Endothelial cell (in vitro differentiated cells): ENCODE measurements around the gene USF3. TPM values are rescaled to one million over a fixed set of nuclear protein-coding genes. Genes with fewer than 3 reads are reported as not detected.

Experiments
- DNase-seq: peaks from one replicate; pipeline ENCODE4 v3.0.0; 2021; ENCODE audit warnings: low spot score
- H3K27ac Mint-ChIP-seq: one replicate; pipeline ENCODE4 v1.8.0; 2021; ENCODE audit warnings: mixed read lengths, inconsistent platforms; ENCODE audit not compliant: unreplicated experiment
- H3K27me3 Mint-ChIP-seq: one replicate; pipeline ENCODE4 v1.8.0; 2021; ENCODE audit warnings: mild to moderate bottlenecking, moderate library complexity, mixed read lengths, inconsistent platforms; ENCODE audit not compliant: unreplicated experiment
- H3K36me3 Mint-ChIP-seq: one replicate; pipeline ENCODE4 v1.8.0; 2021; ENCODE audit warnings: mild to moderate bottlenecking, low read depth, mixed read lengths, inconsistent platforms; ENCODE audit not compliant: unreplicated experiment
- H3K4me1 Mint-ChIP-seq: one replicate; pipeline ENCODE4 v1.8.0; 2021; ENCODE audit warnings: mild to moderate bottlenecking, mixed read lengths, inconsistent platforms; ENCODE audit not compliant: unreplicated experiment
- H3K4me3 Mint-ChIP-seq: one replicate; pipeline ENCODE4 v1.8.0; 2021; ENCODE audit warnings: mild to moderate bottlenecking, mixed read lengths, inconsistent platforms; ENCODE audit not compliant: unreplicated experiment
- H3K9me3 Mint-ChIP-seq: one replicate; pipeline ENCODE4 v1.8.0; 2021; ENCODE audit warnings: mixed read lengths, inconsistent platforms; ENCODE audit not compliant: unreplicated experiment
- total RNA-seq: library from RNA; stranded (reverse); fragmentation: NEBNext Ultra II Directional; extraction: Animal tissue kit (Norgen Biotek cat#: 25700); gene quantifications from one replicate; pipeline ENCODE4 v1.2.1, GENCODE V29; 2021; ENCODE audit not compliant: unreplicated experiment
- TF ChIP-seq, protein P1 (sequence below): fragments of 200-600 bp; sonication (generic); IDR thresholded peaks from one replicate; pipeline ENCODE4 v1.5.0; 2021; ENCODE audit warnings: antibody characterized with exemption; ENCODE audit not compliant: unreplicated experiment

USF3 gene
- total RNA-seq, 1 donor from 2014 or later = 15.4 TPM

DNA sequence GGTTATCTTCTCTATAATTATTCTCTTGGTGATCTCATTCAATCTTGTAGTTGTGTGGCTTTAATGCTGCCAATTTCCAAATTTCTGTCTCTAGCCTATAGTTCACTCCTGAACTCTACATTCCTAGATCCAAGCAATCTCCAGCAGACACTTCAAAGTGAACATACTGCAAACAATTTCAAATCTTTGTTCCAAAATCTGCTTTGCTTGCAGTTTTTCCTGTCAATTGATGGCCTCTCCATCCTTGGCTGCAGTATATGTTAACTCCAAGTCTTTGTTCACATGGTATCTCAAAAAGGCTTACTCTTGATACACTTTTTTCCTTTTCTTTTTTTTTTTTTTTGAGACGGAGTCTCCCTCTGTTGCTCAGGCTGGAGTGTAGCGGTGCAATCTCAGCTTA lies 32.2 kb upstream of the USF3 start:
- no peaks in the 10 kb centered on the region for H3K36me3 Mint-ChIP-seq
- no peak overlapping the region for H3K4me3 Mint-ChIP-seq
- H3K27ac Mint-ChIP-seq = no peak overlapping the region

DNA sequence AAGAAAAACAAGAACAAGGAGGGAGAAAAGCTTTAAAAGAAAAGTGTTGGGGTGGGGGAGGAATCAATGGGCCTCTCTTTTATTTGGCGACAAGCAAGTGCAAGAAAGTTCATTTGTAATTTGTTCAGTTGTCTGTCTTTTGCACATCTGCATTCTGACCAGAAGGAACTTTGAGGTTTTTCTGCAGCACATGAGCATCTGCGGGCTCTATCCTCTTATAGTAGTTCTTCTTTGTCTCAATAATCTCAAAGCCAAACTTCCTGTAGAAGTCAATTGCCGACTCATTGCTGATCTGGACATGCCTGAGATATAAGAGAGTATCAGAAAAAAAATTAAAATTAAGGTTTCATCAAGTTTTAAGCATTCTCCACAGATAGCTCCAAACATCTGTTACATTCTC lies 25.2 kb upstream of the USF3 start:
- DNase-seq = no peak
- H3K36me3 Mint-ChIP-seq = no peaks in the 10 kb centered on the region
- no peaks in the 10 kb centered on the region for H3K4me1 Mint-ChIP-seq
- TF ChIP-seq, protein P1, sequence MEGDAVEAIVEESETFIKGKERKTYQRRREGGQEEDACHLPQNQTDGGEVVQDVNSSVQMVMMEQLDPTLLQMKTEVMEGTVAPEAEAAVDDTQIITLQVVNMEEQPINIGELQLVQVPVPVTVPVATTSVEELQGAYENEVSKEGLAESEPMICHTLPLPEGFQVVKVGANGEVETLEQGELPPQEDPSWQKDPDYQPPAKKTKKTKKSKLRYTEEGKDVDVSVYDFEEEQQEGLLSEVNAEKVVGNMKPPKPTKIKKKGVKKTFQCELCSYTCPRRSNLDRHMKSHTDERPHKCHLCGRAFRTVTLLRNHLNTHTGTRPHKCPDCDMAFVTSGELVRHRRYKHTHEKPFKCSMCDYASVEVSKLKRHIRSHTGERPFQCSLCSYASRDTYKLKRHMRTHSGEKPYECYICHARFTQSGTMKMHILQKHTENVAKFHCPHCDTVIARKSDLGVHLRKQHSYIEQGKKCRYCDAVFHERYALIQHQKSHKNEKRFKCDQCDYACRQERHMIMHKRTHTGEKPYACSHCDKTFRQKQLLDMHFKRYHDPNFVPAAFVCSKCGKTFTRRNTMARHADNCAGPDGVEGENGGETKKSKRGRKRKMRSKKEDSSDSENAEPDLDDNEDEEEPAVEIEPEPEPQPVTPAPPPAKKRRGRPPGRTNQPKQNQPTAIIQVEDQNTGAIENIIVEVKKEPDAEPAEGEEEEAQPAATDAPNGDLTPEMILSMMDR = no peak
- H3K27me3 Mint-ChIP-seq = no peaks in the 10 kb centered on the region
- H3K9me3 Mint-ChIP-seq = no peaks in the 10 kb centered on the region
- no peak overlapping the region for H3K4me3 Mint-ChIP-seq
- no peak overlapping the region for H3K27ac Mint-ChIP-seq

More for the DNA sequence above, 32.2 kb upstream of the USF3 start:
- no peaks in the 10 kb centered on the region for H3K4me1 Mint-ChIP-seq
- no peaks in the 10 kb centered on the region for H3K9me3 Mint-ChIP-seq
- H3K27me3 Mint-ChIP-seq = no peaks in the 10 kb centered on the region
- TF ChIP-seq, protein P1 = no peak
- no peak for DNase-seq

DNA sequence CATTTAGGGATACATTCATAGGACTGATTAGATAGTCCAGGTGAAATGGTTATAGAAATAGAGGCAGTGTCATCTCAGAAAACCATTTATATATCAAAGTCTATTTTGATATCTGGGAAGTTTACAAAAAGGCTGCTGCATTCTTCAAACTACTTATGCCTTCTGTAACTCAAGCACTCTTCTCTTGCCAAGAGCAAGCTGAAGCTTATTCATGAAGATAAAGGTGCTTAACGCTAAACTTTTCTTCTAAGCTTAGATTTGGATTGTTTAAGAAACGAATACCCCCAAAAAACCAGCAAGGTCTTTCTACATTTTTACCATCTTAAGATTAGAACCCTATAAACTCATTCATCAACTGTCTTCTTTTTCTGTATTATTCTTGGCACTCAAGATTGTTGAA lies 23.3 kb upstream of the USF3 start:
- H3K36me3 Mint-ChIP-seq = no peaks in the 10 kb centered on the region
- H3K9me3 Mint-ChIP-seq = no peaks in the 10 kb centered on the region
- H3K4me1 Mint-ChIP-seq = no peaks in the 10 kb centered on the region
- DNase-seq = no peak
- no peaks in the 10 kb centered on the region for H3K27me3 Mint-ChIP-seq
- H3K4me3 Mint-ChIP-seq = no peak overlapping the region
- H3K27ac Mint-ChIP-seq = no peak overlapping the region
- TF ChIP-seq, protein P1 = no peak

DNA sequence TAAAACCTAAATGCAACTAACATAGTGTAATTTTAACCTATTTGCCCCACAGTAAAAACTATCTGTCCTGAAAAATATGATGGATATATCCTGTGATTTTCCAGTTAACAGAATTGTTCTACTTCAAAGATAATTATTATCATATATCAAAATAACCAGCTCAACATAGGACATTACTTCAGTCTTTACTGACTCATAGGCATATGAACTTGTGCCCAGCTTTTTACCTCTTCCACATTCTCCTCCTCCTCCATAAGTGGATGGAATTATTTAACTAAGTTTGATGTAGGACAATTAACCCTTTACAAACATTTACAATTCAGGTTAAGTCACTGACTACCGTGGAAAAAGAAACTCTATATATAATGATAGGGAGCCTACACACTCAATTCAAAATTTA lies 22.9 kb upstream of the USF3 start:
- Mint-ChIP-seq H3K27me3 (no peaks in the 10 kb centered on the region), H3K9me3 (no peaks in the 10 kb centered on the region), H3K4me3 (no peak overlapping the region), H3K4me1 (no peaks in the 10 kb centered on the region), H3K36me3 (no peaks in the 10 kb centered on the region), H3K27ac (no peak overlapping the region)
- no peak for DNase-seq
- TF ChIP-seq, protein P1 = no peak

DNA sequence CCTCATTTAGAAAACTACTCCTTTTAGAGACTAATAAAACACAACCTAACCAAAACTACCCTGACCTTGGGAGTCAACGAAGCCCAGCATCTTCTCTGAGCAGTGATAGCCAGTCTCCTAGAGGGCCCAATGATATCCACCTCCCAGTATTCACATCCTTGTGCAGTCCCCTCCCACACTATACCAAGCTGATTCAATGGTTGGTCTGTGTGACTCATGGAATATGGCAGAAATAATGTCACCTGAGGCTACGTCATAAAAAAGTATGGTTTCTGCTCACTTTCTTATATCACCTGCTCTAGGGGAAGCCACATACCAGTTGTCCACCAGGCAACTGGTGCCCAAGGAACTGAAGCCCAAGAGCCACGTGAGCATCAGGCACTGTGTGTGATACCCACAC lies 21.4 kb upstream of the USF3 start:
- no peaks in the 10 kb centered on the region for H3K36me3 Mint-ChIP-seq
- H3K9me3 Mint-ChIP-seq = no peaks in the 10 kb centered on the region
- TF ChIP-seq, protein P1 = no peak
- H3K27ac Mint-ChIP-seq = no peak overlapping the region
- no peak overlapping the region for H3K4me3 Mint-ChIP-seq
- H3K27me3 Mint-ChIP-seq = no peaks in the 10 kb centered on the region
- DNase-seq = no peak
- no peaks in the 10 kb centered on the region for H3K4me1 Mint-ChIP-seq
